ENCODE data around the gene KIF24.
"Not testable (repeated sequence)": the region's sequence is repeated elsewhere in the genome, so short reads cannot be mapped to it uniquely, and the experiment has no call there.

Gene KIF24

DNA sequence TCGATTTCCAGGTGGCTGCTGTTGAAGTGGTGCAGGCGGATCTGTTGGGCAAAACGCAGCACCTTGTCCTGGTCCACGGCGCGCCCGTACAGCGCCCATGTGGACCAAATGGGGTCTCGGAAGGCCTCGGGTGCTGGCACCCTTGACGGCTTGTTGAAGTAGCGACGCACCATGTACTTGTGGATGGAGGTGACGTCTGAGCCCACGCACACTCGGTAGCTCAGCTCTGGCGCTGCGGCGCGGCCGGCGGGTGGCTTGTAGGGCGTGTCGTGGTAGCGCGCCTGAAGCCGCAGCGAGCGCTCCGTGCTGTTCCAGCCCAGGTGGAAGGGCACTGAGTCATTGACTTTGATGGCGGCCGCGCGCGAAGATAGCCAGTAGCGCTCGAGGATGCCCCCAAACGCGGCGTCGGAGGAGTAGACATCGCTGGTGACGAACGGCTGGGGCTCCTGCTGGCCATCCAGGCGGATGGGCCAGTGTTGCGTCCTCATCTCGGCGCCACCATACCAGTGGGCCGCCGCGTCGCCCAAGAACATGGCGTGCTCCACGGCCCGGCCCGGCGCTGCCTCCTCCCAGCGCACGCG is 42.9 kb upstream of the KIF24 start:
- TF ChIP-seq, protein P1, sequence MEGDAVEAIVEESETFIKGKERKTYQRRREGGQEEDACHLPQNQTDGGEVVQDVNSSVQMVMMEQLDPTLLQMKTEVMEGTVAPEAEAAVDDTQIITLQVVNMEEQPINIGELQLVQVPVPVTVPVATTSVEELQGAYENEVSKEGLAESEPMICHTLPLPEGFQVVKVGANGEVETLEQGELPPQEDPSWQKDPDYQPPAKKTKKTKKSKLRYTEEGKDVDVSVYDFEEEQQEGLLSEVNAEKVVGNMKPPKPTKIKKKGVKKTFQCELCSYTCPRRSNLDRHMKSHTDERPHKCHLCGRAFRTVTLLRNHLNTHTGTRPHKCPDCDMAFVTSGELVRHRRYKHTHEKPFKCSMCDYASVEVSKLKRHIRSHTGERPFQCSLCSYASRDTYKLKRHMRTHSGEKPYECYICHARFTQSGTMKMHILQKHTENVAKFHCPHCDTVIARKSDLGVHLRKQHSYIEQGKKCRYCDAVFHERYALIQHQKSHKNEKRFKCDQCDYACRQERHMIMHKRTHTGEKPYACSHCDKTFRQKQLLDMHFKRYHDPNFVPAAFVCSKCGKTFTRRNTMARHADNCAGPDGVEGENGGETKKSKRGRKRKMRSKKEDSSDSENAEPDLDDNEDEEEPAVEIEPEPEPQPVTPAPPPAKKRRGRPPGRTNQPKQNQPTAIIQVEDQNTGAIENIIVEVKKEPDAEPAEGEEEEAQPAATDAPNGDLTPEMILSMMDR (IDR thresholded peaks at IDR 0.05; ENCODE audit: low read depth, low read length, missing control alignments): no peak
- in situ Hi-C loops (cut with HindIII; ENCODE audit: low pct_ligation_motif_present, low sequenced_read_pairs): no loop called here
- H3K4me3 ChIP-seq (ENCODE audit: low read depth, low read length): no peak overlapping the region

DNA sequence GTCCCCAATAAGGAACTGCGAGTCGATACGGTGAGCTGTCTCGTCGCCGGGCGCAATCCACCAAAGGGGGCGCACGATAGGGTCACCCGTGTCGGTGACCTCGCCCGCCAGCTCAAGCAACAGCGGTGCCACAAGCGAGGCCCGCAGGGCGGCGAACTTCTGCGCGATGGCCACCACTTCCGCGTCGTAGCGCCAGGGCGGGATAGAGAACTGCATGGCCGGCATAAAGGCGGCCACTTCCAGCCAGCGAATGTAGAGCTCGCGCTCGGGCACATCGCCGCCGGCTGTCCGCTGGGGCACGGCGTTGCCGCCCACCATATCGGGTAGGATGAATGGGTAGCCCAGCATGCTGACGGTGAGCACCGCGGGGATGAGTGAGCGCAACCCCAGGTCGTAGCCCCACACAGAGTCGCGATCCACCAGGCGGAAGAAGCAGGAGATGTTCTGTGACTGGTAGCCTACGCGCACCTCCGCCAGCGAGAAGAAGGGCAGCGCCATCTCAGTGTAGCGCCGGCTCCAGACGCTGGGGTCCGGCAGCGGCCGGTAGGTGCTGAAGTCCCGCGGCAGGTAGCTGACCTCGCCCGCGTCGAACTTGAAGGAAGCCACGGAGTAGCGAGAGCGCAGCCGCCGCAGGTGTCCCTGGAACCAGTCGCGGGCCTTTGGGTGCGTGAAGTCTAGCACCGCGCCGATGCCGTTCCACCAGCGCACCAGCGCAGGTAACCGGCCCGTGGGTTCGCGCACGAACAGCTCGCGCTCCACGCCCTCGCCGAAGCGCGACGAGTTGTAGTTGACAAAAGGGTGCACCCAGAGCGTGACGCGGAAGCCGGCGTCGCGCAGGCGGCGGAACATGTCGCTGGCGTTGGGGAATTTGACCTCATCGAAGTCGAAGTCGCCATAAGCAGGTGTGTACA is 42.2 kb upstream of the KIF24 start:
- in situ Hi-C loops (cut with HindIII; ENCODE audit: low pct_ligation_motif_present, low sequenced_read_pairs): no loop called here
- no peak for DNase-seq
- peak overlapping the region; percentile 37 for H3K4me3 ChIP-seq (ENCODE audit: low read depth, low read length)
- peaks cover 19% of the 10 kb centered on the region for H3K27me3 ChIP-seq (replicated peaks)
- H3K27ac ChIP-seq: no peak overlapping the region
- no peaks in the 10 kb centered on the region for H3K36me3 ChIP-seq (replicated peaks)
- TF ChIP-seq, protein P1 (IDR thresholded peaks at IDR 0.05; ENCODE audit: low read depth, low read length, missing control alignments): peak; percentile 26

More for the DNA sequence above, 42.9 kb upstream of the KIF24 start:
- Histone ChIP-seq H3K36me3 (replicated peaks) (no peaks in the 10 kb centered on the region), H3K27me3 (replicated peaks) (peaks cover 19% of the 10 kb centered on the region), H3K27ac (no peak overlapping the region)
- DNase-seq: no peak

DNA sequence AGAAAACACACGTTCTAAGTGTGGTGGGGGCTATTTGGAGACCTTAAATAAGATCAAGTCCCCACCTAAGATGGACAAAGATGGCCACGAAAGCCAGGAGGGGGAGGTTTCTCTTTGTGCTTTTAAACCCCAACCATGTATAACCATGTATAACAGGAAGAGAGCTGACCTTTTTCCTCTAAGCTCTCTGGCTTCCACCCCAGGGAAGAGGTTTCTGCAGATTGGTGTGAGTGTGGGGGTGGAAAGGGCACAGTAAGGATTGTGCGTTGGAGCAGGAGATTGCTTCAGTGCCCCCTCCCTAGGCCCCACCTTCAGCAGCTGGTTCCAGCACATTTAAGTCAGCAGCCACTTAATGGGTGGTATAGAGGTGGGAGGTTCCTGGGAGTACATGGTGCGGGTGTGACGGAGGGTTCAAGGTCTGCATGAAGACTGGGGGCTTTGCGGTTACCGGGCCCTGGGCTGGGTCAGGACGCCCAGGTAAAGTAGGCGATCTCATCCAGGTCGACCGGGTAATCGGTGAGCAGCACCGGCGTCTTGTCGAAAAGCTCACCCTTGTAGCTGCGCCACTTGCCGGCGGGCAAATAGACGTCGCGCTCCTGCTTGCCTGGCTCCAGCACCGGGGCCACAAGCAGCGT is 41.4 kb upstream of the KIF24 start:
- TF ChIP-seq, protein P1 (IDR thresholded peaks at IDR 0.05; ENCODE audit: low read depth, low read length, missing control alignments): no peak
- peaks cover 19% of the 10 kb centered on the region for H3K27me3 ChIP-seq (replicated peaks)
- H3K27ac ChIP-seq: no peak overlapping the region
- no peaks in the 10 kb centered on the region for H3K36me3 ChIP-seq (replicated peaks)
- in situ Hi-C loops (cut with HindIII; ENCODE audit: low pct_ligation_motif_present, low sequenced_read_pairs): no loop called here
- no peak for DNase-seq
- H3K4me3 ChIP-seq (ENCODE audit: low read depth, low read length): no peak overlapping the region

DNA sequence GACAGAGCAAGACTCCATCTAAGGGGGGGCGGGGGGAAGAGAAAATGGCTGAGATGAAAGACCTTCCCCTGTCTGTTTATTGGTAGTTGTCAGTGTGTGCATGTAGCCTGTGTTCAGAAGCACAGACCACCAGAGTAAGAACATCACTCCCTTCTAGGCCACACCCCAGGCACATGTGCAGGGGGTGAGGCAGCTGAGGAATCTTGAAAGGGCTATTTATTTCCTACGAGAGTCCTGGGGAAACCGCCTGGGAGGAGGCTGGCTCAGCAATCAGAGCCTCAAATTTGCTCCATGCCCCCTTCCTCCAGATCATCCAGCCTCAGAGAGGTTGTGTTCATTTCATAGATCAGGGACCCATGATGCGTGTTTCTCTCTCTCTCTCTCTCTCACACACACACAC is 40.6 kb upstream of the KIF24 start:
- Histone ChIP-seq H3K36me3 (replicated peaks) (no peaks in the 10 kb centered on the region), H3K4me3 (ENCODE audit: low read depth, low read length) (no peak overlapping the region), H3K27ac (no peak overlapping the region), H3K27me3 (replicated peaks) (peaks cover 19% of the 10 kb centered on the region)
- TF ChIP-seq, protein P1 (IDR thresholded peaks at IDR 0.05; ENCODE audit: low read depth, low read length, missing control alignments): no peak
- in situ Hi-C loops (cut with HindIII; ENCODE audit: low pct_ligation_motif_present, low sequenced_read_pairs): no loop called here
- no peak for DNase-seq

DNA sequence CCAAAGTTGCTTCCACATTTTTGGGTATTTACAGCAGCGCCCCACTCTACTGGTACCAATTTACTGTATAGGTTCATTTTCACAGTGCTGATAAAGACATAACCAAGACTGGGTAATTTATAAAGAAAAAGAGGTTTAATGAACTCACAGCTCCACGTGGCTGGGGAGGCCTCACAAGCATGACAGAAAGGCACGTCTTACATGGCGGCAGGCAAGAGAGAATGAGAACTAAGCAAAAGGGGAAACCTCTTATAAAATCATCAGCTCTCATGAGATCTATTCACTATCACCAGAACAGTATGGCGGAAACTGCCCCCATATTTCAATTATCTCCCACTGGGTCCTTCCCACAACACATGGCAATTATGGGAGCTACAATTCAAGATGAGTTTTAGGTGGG is 39.7 kb upstream of the KIF24 start:
- H3K27ac ChIP-seq; in situ Hi-C loops (cut with HindIII; ENCODE audit: low pct_ligation_motif_present, low sequenced_read_pairs); H3K4me3 ChIP-seq (ENCODE audit: low read depth, low read length); H3K36me3 ChIP-seq (replicated peaks); DNase-seq: not testable (repeated sequence)
- peaks cover 19% of the 10 kb centered on the region for H3K27me3 ChIP-seq (replicated peaks)

DNA sequence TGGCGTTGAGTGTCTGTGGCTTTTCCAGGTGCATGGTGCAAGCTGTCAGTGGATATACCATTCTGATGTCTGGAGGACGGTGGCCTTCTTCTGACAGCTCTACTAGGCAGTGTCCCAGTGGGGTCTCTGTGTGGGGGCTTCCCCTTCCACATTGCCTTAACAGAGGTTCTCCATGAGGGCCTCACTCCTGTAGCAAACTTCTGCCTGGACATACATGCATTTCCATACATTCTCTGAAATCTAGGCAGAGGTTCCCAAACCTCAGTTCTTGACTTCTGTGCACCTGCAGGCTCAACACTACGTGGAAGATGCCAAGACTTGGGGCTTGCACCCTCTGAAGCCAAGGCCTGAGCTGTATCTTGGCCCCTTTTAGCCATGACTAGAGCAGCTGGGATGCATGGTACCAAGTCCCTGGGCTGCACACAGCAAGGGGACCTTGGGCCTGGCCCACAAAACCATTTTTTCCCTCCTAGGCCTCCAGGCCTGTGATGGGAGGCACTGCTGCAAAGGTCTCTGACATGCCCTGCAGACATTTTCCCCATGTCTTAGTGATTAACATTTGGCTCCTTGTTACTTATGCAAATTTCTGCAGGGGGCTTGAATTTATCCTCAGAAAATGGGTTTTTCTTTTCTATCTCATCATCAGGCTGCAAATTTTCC is 38.8 kb upstream of the KIF24 start:
- H3K36me3 ChIP-seq (replicated peaks); H3K27ac ChIP-seq; H3K4me3 ChIP-seq (ENCODE audit: low read depth, low read length); DNase-seq; in situ Hi-C loops (cut with HindIII; ENCODE audit: low pct_ligation_motif_present, low sequenced_read_pairs): not testable (repeated sequence)
- peaks cover 16% of the 10 kb centered on the region for H3K27me3 ChIP-seq (replicated peaks)

Measured in brain microvascular endothelial cell (primary cell).